A673 (cell line): Measurements from ENCODE around the gene KPNA5. TPM values are rescaled to one million over a fixed set of nuclear protein-coding genes. Genes with fewer than 3 reads are reported as not detected.
A peak's percentile ranks its signal among the peaks of the same experiment; 100 is the strongest.

Experiments used
- BruUV-seq: library from RNA; stranded (reverse); fragments of 400-500 nt; replicated peaks from 2 replicates; lab custom pipeline; 2021; lab: Mats Ljungman, UMichigan
- CTCF ChIA-PET: fragments of 300-600 bp; sonication (Branson Sonifier 250); formaldehyde crosslinking; loops from one replicate; lab custom pipeline; 2022; ENCODE audit warnings: antibody characterized with exemption; lab: Charles Lee
- POLR2A ChIA-PET: fragments of 300-600 bp; sonication (Branson Sonifier 250); formaldehyde crosslinking; loops from one replicate; lab custom pipeline; 2022; ENCODE audit warnings: antibody characterized with exemption; ENCODE audit not compliant: low non-redundant PET; lab: Charles Lee
- DNase-seq: peaks from one replicate; pipeline ENCODE4 v3.0.0-alpha.2; 2015; ENCODE audit warnings: low spot score
- H3K27ac ChIP-seq: fragments of 200-600 bp; sonication (generic); 2 replicates; pipeline ENCODE4 v1.5.1; 2016; ENCODE audit warnings: mixed run types, low read depth, mild to moderate bottlenecking, mixed read lengths, antibody characterized with exemption, low read length; ENCODE audit not compliant: poor library complexity, severe bottlenecking
- H3K27me3 ChIP-seq: fragments of 200-600 bp; sonication (generic); replicated peaks from 2 replicates; pipeline ENCODE4 v1.6.1; 2017; ENCODE audit warnings: mixed run types, low read depth, mild to moderate bottlenecking, mixed read lengths, antibody characterized with exemption, low read length; ENCODE audit not compliant: insufficient read depth, poor library complexity
- H3K36me3 ChIP-seq: fragments of 200-600 bp; sonication (generic); 2 replicates; pipeline ENCODE4 v1.6.1; 2016; ENCODE audit warnings: mixed run types, mild to moderate bottlenecking, mixed read lengths, antibody characterized with exemption, low read length; ENCODE audit not compliant: insufficient read depth, poor library complexity, severe bottlenecking
- H3K4me1 ChIP-seq: fragments of 200-600 bp; sonication (generic); 2 replicates; pipeline ENCODE4 v1.6.1; 2017; ENCODE audit warnings: mixed run types, mild to moderate bottlenecking, mixed read lengths, antibody characterized with exemption, low read length; ENCODE audit not compliant: insufficient read depth, poor library complexity, severe bottlenecking
- H3K4me3 ChIP-seq: fragments of 200-600 bp; sonication (generic); 2 replicates; pipeline ENCODE4 v1.5.1; 2016; ENCODE audit warnings: low read depth, mixed run types, mild to moderate bottlenecking, mixed read lengths, low read length; ENCODE audit not compliant: poor library complexity, severe bottlenecking
- H3K9me3 ChIP-seq: fragments of 200-600 bp; sonication (generic); 2 replicates; pipeline ENCODE4 v1.6.1; 2016; ENCODE audit warnings: mixed run types, low read depth, mild to moderate bottlenecking, mixed read lengths, antibody characterized with exemption, low read length; ENCODE audit not compliant: poor library complexity, severe bottlenecking
- CTCF ChIP-seq: fragments of 300-800, 200-600 bp; sonication (generic); conservative IDR thresholded peaks from 2 replicates; pipeline ENCODE4 v1.5.1; 2017; ENCODE audit warnings: low read depth, mild to moderate bottlenecking, antibody characterized with exemption, low read length, moderate library complexity, mixed read lengths
- EZH2 ChIP-seq: fragments of 200-600 bp; sonication (generic); IDR thresholded peaks from 2 replicates; pipeline ENCODE4 v1.6.1; 2017; ENCODE audit warnings: borderline replicate concordance, low read depth, mild to moderate bottlenecking, mixed read lengths, antibody characterized with exemption, low read length; ENCODE audit not compliant: poor library complexity, severe bottlenecking
- intact Hi-C: fragments of 100-400 bp; cut with micrococcal nuclease; formaldehyde crosslinking; loops from one replicate; pipeline ENCODE4 v1.10.0; 2022; ENCODE audit not compliant: unreplicated experiment
- total RNA-seq: library from RNA; stranded (reverse); gene quantifications from 2 replicates; pipeline ENCODE4 v1.2.3, GENCODE V29; 2021

KPNA5 gene
- total RNA-seq, 1 experiment from 2014 or later: 19.4 TPM

- H3K27me3 ChIP-seq: no peaks in the 10 kb centered on the region
- H3K27ac ChIP-seq: no peak overlapping the region
- ChIA-PET POLR2A (no interaction called here), CTCF (no interaction called here)
- H3K9me3 ChIP-seq: no peaks in the 10 kb centered on the region
- no peaks in the 10 kb centered on the region for H3K36me3 ChIP-seq
- TF ChIP-seq EZH2: no peak
- no peak for TF ChIP-seq CTCF
- no peak overlapping the region for H3K4me3 ChIP-seq
- intact Hi-C loops: no loop called here
- H3K4me1 ChIP-seq: peaks cover 8% of the 10 kb centered on the region
- no peak for DNase-seq
- no TSS peak for BruUV-seq
Observed at GRCh38 chr6:116763906-116764628, 83.1 kb downstream of the KPNA5 start.

GRCh38 chr6:116764629-116764960, 83.6 kb downstream of the KPNA5 start:
- Histone ChIP-seq H3K4me1 (peaks cover 8% of the 10 kb centered on the region), H3K36me3 (no peaks in the 10 kb centered on the region), H3K9me3 (no peaks in the 10 kb centered on the region), H3K27me3 (no peaks in the 10 kb centered on the region), H3K27ac (no peak overlapping the region), H3K4me3 (peak overlapping the region; percentile 49)
- no peak for DNase-seq
- ChIA-PET CTCF (no interaction called here), POLR2A (no interaction called here)
- intact Hi-C loops: no loop called here
- no TSS peak for BruUV-seq
- TF ChIP-seq EZH2 (no peak), CTCF (no peak)

- peak within 1 kb of the TSS; percentile 49 for H3K4me3 ChIP-seq
- H3K4me1 ChIP-seq: peaks cover 8% of the 10 kb centered on the region
- POLR2A ChIA-PET: no interaction called here
- CTCF ChIA-PET: interaction anchor here (0.7 kb wide), 1 partner anchor 547 kb away, joined by 7 read pairs; no protein-coding TSS in a partner anchor
- TF ChIP-seq CTCF (no peak), EZH2 (no peak)
- H3K9me3 ChIP-seq: no peaks in the 10 kb centered on the region
- peak; percentile 53 for DNase-seq
- no peaks in the 10 kb centered on the region for H3K27me3 ChIP-seq
- H3K36me3 ChIP-seq: no peaks in the 10 kb centered on the region
- intact Hi-C loops: no loop called here
- H3K27ac ChIP-seq: no peak within 1 kb of the TSS
- BruUV-seq: no TSS peak
Observed at GRCh38 chr6:116764961-116765841, 84.2 kb downstream of the KPNA5 start, which contains the start of gene FAM162B. Gene FAM162B, minus strand, starts transcription at chr6:116765719. Its CDS starts 143 bp downstream, at chr6:116765576.
